ENCODE data around the gene TEDC1. TPM values are rescaled to one million over a fixed set of nuclear protein-coding genes. Genes with fewer than 3 reads are reported as not detected.

Gene TEDC1
- total RNA-seq, 1 experiment from 2014 or later: 17.9 TPM

- POLR2A ChIA-PET: no interaction called here
- TF ChIP-seq ETV6 (CRISPR knock-in tag; IDR thresholded peaks at IDR 0.05) (no peak), ZBTB21 (CRISPR knock-in tag; IDR thresholded peaks at IDR 0.05; ENCODE audit: borderline replicate concordance) (no peak), CREB1 (CRISPR knock-in tag; IDR thresholded peaks at IDR 0.05) (no peak), TCF7 (CRISPR knock-in tag; IDR thresholded peaks at IDR 0.05; ENCODE audit: low read depth) (no peak), ATF3 (CRISPR knock-in tag; conservative IDR thresholded peaks at IDR 0.05) (no peak), KAT7 (CRISPR knock-in tag; IDR thresholded peaks at IDR 0.05; ENCODE audit: borderline replicate concordance) (no peak), GABPB1 (CRISPR knock-in tag; IDR thresholded peaks at IDR 0.05) (no peak), ZNF671 (CRISPR knock-in tag; IDR thresholded peaks at IDR 0.05) (no peak), OVOL2 (CRISPR knock-in tag; IDR thresholded peaks at IDR 0.05; ENCODE audit: borderline replicate concordance) (no peak), NFYB (CRISPR knock-in tag; conservative IDR thresholded peaks at IDR 0.05; ENCODE audit: low read depth) (no peak), GRHL2 (CRISPR knock-in tag; IDR thresholded peaks at IDR 0.05; ENCODE audit: insufficient replicate concordance, severe bottlenecking) (no peak), JUN (CRISPR knock-in tag; IDR thresholded peaks at IDR 0.05) (no peak), TEAD4 (CRISPR knock-in tag; IDR thresholded peaks at IDR 0.05) (no peak), NFE2L1 (CRISPR knock-in tag; IDR thresholded peaks at IDR 0.05) (no peak), PRRX2 (CRISPR knock-in tag; IDR thresholded peaks at IDR 0.05) (no peak), MXD4 (CRISPR knock-in tag; IDR thresholded peaks at IDR 0.05; ENCODE audit: borderline replicate concordance) (no peak)
- DNase-seq (ENCODE audit: low spot score): no peak
- Mint-ChIP-seq H3K36me3 (peaks cover 22% of the 10 kb centered on the region), H3K9me3 (no peaks in the 10 kb centered on the region), H3K27ac (no peak overlapping the region), H3K4me3 (no peak overlapping the region), H3K27me3 (ENCODE audit: low read depth) (no peaks in the 10 kb centered on the region), H3K4me1 (no peaks in the 10 kb centered on the region)
- no peak for ATAC-seq
- CTCF ChIA-PET: no interaction called here
These were observed 30.4 kb upstream of the TEDC1 start for GRCh38 chr14:105460616-105461015.

- H3K4me3 Mint-ChIP-seq: no peak overlapping the region
- ChIA-PET CTCF (no interaction called here), POLR2A (no interaction called here)
- ATAC-seq: no peak
- no peaks in the 10 kb centered on the region for H3K9me3 Mint-ChIP-seq
- H3K36me3 Mint-ChIP-seq: peaks cover 20% of the 10 kb centered on the region
- no peak for DNase-seq (ENCODE audit: low spot score)
- H3K4me1 Mint-ChIP-seq: no peaks in the 10 kb centered on the region
- TF ChIP-seq ZNF263 (CRISPR knock-in tag; IDR thresholded peaks at IDR 0.05; ENCODE audit: low read depth) (no peak), ZNF138 (CRISPR knock-in tag; conservative IDR thresholded peaks at IDR 0.05) (no peak), ESRRA (CRISPR knock-in tag; IDR thresholded peaks at IDR 0.05; ENCODE audit: borderline replicate concordance) (no peak), USF1 (CRISPR knock-in tag; IDR thresholded peaks at IDR 0.05) (no peak), ZNF121 (CRISPR knock-in tag; IDR thresholded peaks at IDR 0.05) (no peak), CTCF (IDR thresholded peaks at IDR 0.05) (no peak), FOXP4 (CRISPR knock-in tag; IDR thresholded peaks at IDR 0.05) (no peak), TEAD4 (CRISPR knock-in tag; IDR thresholded peaks at IDR 0.05) (no peak), GABPB1 (CRISPR knock-in tag; IDR thresholded peaks at IDR 0.05) (no peak), E2F4 (CRISPR knock-in tag; IDR thresholded peaks at IDR 0.05; ENCODE audit: borderline replicate concordance, low read depth) (no peak), OVOL2 (CRISPR knock-in tag; IDR thresholded peaks at IDR 0.05; ENCODE audit: borderline replicate concordance) (no peak), ZNF232 (CRISPR knock-in tag; IDR thresholded peaks at IDR 0.05) (no peak), GTF2I (CRISPR knock-in tag; conservative IDR thresholded peaks at IDR 0.05) (no peak)
- H3K27ac Mint-ChIP-seq: peak overlapping the region; percentile 84
- no peaks in the 10 kb centered on the region for H3K27me3 Mint-ChIP-seq (ENCODE audit: low read depth)
These were observed 29.1 kb upstream of the TEDC1 start for GRCh38 chr14:105461903-105462302.
